KMS-11 (cell line): ENCODE data around the gene CSRNP3.

Experiments
- H2AFZ ChIP-seq: fragments of 200-600 bp; sonication (generic); 2 replicates; pipeline ENCODE4 v1.6.1; 2016; ENCODE audit warnings: antibody characterized with exemption, mixed run types, low read depth
- H3K27ac ChIP-seq: fragments of 200-600 bp; sonication (generic); 2 replicates; pipeline ENCODE4 v1.6.1; 2016; ENCODE audit warnings: mild to moderate bottlenecking, mixed run types
- H3K27me3 ChIP-seq: fragments of 200-600 bp; sonication (generic); 2 replicates; pipeline ENCODE4 v1.6.1; 2017; ENCODE audit warnings: mild to moderate bottlenecking, low read depth, mixed run types, moderate library complexity; ENCODE audit not compliant: insufficient read depth
- H3K36me3 ChIP-seq: fragments of 200-600 bp; sonication (generic); 2 replicates; pipeline ENCODE4 v1.6.1; 2017; ENCODE audit warnings: mild to moderate bottlenecking, mixed run types; ENCODE audit not compliant: insufficient read depth
- H3K4me1 ChIP-seq: fragments of 200-600 bp; sonication (generic); 2 replicates; pipeline ENCODE4 v1.6.1; 2016; ENCODE audit warnings: mild to moderate bottlenecking, low read depth, mixed run types; ENCODE audit not compliant: poor library complexity, severe bottlenecking
- H3K4me2 ChIP-seq: fragments of 200-600 bp; sonication (generic); 2 replicates; pipeline ENCODE4 v1.7.0; 2016; ENCODE audit warnings: mild to moderate bottlenecking, mixed run types
- H3K4me3 ChIP-seq: fragments of 200-600 bp; sonication (generic); IDR thresholded peaks from 2 replicates; pipeline ENCODE4 v1.6.1; 2017; ENCODE audit warnings: low read depth, low read length, mixed read lengths; ENCODE audit not compliant: insufficient read depth
- H3K79me2 ChIP-seq: fragments of 200-600 bp; sonication (generic); 2 replicates; pipeline ENCODE4 v1.6.1; 2016; ENCODE audit warnings: low read depth, mixed run types; ENCODE audit not compliant: insufficient read depth
- H3K9ac ChIP-seq: fragments of 200-600 bp; sonication (generic); 2 replicates; pipeline ENCODE4 v1.6.1; 2016; ENCODE audit warnings: mild to moderate bottlenecking, mixed run types
- H4K20me1 ChIP-seq: fragments of 200-600 bp; sonication (generic); 2 replicates; pipeline ENCODE4 v1.6.1; 2016; ENCODE audit warnings: mild to moderate bottlenecking, mixed run types; ENCODE audit not compliant: insufficient read depth
- TF ChIP-seq, protein P1 (sequence below): fragments of 200-600 bp; sonication (generic); conservative IDR thresholded peaks from 2 replicates; pipeline ENCODE4 v1.6.1; 2017; ENCODE audit warnings: low read depth, mild to moderate bottlenecking, antibody characterized with exemption, low read length, moderate library complexity, mixed read lengths

The CSRNP3 gene

DNA sequence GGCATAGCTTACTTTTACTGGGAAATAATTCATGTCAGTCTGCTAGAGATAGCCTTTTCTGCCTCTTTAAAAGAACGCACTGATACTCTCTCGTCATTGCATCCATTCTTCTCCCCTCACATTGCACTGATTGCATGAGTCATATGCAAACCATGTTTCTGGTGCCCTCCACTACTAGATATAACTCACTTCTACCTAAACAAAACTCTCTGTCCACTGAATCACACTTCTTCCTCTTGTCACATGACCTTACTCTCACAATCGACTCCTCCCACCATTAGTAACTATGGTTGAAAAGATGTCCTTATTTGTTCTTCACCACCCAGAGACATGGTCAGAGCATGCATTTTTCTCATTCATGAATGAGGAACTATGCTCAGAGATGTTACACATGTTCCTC, 158.0 kb downstream of the CSRNP3 start:
- Histone ChIP-seq H3K4me3 (no peak overlapping the region), H3K9ac (no peak overlapping the region), H4K20me1 (no peaks in the 10 kb centered on the region), H3K27me3 (no peaks in the 10 kb centered on the region), H2AFZ (no peak overlapping the region), H3K4me2 (no peak overlapping the region), H3K27ac (no peak overlapping the region), H3K79me2 (no peaks in the 10 kb centered on the region), H3K4me1 (no peaks in the 10 kb centered on the region), H3K36me3 (no peaks in the 10 kb centered on the region)
- TF ChIP-seq, protein P1, sequence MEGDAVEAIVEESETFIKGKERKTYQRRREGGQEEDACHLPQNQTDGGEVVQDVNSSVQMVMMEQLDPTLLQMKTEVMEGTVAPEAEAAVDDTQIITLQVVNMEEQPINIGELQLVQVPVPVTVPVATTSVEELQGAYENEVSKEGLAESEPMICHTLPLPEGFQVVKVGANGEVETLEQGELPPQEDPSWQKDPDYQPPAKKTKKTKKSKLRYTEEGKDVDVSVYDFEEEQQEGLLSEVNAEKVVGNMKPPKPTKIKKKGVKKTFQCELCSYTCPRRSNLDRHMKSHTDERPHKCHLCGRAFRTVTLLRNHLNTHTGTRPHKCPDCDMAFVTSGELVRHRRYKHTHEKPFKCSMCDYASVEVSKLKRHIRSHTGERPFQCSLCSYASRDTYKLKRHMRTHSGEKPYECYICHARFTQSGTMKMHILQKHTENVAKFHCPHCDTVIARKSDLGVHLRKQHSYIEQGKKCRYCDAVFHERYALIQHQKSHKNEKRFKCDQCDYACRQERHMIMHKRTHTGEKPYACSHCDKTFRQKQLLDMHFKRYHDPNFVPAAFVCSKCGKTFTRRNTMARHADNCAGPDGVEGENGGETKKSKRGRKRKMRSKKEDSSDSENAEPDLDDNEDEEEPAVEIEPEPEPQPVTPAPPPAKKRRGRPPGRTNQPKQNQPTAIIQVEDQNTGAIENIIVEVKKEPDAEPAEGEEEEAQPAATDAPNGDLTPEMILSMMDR = no peak

DNA sequence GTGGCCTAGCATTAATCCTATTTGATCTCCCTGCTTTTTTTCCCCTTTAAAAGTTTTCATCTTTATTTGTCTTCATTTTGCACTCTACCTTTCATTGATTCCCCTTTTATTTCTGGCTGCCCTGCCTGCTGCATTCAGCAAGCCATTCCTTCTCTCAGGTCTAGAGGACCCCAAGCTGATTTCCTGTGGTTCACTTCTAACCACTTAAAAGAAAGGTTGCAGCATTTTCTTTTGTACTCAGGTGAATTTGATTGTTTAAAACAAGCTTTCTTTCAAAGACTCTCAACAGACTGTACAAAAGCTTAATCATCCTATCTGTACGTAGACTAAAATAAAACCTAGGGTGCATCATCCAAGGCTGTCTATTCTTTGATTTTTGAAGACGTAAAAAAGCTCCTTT, 160.3 kb downstream of the CSRNP3 start:
- Histone ChIP-seq H3K4me2 (no peak overlapping the region), H4K20me1 (no peaks in the 10 kb centered on the region), H3K27ac (no peak overlapping the region), H2AFZ (no peak overlapping the region), H3K4me3 (no peak overlapping the region), H3K79me2 (no peaks in the 10 kb centered on the region), H3K27me3 (no peaks in the 10 kb centered on the region), H3K36me3 (no peaks in the 10 kb centered on the region), H3K4me1 (no peaks in the 10 kb centered on the region), H3K9ac (no peak overlapping the region)
- TF ChIP-seq, protein P1 = no peak

DNA sequence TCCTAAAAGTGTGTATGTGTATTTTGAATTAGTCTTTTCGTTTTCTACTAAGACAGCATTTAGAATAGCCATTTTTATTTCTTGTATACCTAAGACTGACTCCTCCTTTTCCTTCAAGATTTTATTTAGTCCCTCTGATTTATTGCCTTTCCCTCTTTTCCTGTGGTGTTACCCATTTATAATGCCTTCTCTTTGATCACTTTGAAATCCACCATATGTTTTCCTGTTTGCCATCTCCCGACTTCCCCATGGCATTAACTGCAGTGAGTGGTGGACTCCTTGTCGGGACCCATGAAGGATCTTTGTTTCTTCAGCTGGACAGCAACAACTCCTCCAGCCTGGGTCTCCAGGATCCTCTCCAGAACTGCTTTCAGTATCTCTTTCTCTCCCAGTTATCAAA, 160.7 kb downstream of the CSRNP3 start:
- Histone ChIP-seq H3K36me3 (no peaks in the 10 kb centered on the region), H3K4me1 (no peaks in the 10 kb centered on the region), H3K9ac (no peak overlapping the region), H3K27me3 (no peaks in the 10 kb centered on the region), H3K79me2 (no peaks in the 10 kb centered on the region), H3K4me3 (no peak overlapping the region), H3K4me2 (no peak overlapping the region), H4K20me1 (no peaks in the 10 kb centered on the region), H3K27ac (no peak overlapping the region), H2AFZ (no peak overlapping the region)
- TF ChIP-seq, protein P1 = no peak

DNA sequence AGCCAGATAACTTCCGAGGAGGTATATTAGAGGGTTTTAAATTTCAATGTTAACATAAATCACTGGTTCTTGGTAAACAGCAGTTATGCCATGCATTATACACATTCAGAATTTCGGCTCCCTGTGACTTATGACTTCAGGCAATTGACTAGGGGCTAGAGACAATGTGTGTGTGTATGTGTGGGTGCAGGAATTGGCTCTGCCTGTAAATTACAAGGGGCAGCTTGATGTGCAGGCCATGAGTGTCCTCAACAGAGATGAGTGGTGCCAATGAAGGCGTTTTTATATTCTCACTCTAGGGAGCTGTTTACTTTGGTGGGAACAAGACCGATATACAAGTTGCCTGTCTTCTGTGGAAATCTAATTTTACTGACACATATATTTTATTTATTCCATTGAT, 161.6 kb downstream of the CSRNP3 start:
- no peak overlapping the region for H3K9ac ChIP-seq
- no peak overlapping the region for H3K27ac ChIP-seq
- no peaks in the 10 kb centered on the region for H3K4me1 ChIP-seq
- H3K4me2 ChIP-seq = no peak overlapping the region
- H3K27me3 ChIP-seq = no peaks in the 10 kb centered on the region
- H3K79me2 ChIP-seq = no peaks in the 10 kb centered on the region
- no peak overlapping the region for H3K4me3 ChIP-seq
- H2AFZ ChIP-seq = no peak overlapping the region
- no peaks in the 10 kb centered on the region for H3K36me3 ChIP-seq
- TF ChIP-seq, protein P1 = no peak
- no peaks in the 10 kb centered on the region for H4K20me1 ChIP-seq
